Midbrain (tissue), 1 donor: Measurements from ENCODE around the gene PSMB11.
"Not testable (repeated sequence)": the region's sequence is repeated elsewhere in the genome, so short reads cannot be mapped to it uniquely, and the experiment has no call there.

Experiments
- DNase-seq: peaks from one replicate; lab custom pipeline; 2025; lab: John Stamatoyannopoulos, UW

Gene PSMB11

DNA sequence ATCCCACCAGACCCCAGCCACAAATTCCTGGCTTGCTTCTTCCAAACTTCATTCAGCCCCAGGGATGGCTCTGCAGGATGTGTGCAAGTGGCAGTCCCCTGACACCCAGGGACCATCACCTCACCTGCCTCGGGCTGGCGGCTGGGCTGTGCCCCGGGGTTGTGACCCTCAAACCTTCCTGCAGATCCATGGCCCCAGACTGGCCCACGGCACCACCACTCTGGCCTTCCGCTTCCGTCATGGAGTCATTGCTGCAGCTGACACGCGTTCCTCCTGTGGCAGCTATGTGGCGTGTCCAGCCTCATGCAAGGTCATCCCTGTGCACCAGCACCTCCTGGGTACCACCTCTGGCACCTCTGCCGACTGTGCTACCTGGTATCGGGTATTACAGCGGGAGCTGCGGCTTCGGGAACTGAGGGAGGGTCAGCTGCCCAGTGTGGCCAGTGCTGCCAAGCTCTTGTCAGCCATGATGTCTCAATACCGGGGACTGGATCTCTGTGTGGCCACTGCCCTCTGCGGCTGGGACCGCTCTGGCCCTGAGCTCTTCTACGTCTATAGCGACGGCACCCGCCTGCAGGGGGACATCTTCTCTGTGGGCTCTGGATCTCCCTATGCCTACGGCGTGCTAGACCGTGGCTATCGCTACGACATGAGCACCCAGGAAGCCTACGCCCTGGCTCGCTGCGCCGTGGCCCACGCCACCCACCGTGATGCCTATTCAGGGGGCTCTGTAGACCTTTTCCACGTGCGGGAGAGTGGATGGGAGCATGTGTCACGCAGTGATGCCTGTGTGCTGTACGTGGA is at the start of gene PSMB11:
PSMB11 (plus strand) TSS at position 51 of the 804 bp plus-strand sequence; CDS start at position 65, 14 bp downstream.
- no peak for DNase-seq

DNA sequence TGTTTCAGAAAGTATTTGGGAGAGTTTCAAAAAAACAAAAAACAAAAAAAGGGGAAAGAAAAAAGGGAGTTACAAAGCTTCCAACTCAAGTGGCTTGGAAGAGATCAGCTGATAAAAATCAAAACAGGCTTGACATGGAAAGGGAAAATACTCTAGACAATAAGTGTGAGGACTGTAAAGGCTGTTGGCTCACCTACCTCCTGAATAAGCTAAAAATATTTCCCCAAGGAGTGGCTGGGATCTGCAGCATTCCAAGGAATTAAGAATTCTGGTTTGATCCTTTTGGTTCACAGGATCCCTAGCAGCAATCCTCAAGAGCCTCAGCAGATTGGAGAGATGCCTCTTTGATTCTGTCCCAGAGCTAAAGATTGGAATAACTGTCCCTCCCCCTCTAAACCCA is 48.5 kb upstream of the PSMB11 start:
- no peak for DNase-seq

GRCh38 chr14:22994762-22995275 is 47.2 kb upstream of the PSMB11 start:
- peak; percentile 27 for DNase-seq

- no peak for DNase-seq
Observed at GRCh38 chr14:22995889-22996625, 46.0 kb upstream of the PSMB11 start.

DNA sequence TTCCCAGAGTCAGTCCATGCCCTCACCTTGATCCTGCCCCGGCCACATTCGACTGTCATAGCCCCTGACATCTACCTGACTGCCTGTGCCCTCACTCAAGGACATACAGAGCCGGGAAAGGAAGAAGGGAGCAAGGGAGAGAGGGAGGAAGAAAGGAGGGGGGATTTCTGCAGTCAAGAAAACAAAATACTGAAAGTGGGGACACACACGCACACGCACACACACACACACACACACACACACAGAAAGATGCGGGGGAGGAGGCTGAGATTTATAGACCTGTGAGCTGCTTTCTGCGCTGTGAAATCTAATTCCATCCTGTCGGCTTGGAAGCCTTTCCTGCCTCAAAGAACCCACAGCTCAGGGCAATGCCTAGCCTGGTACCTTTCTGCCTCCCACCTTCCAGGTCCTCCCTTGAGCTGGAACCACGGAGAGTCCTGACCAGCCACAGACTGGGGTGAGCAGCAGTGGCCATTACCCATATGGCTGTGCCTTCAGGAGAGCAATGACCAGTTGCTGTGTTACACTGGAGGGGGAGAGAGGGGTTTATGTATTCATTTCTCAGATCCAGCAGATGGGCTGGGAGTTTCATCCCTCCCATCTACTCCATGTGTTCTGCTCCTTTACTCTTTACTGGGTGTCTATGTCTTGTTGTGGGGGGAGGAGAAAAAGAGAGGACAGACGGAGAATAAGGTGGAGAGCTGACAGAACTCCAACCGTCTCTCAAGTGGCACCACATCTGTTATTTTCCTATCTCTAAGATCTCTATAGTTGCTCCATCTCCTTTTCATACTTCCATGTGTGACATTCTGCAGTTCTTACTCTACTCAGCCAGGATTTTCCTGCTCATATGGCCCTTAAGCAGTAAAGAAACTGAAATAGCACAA is 45.0 kb upstream of the PSMB11 start:
- DNase-seq: no peak

DNA sequence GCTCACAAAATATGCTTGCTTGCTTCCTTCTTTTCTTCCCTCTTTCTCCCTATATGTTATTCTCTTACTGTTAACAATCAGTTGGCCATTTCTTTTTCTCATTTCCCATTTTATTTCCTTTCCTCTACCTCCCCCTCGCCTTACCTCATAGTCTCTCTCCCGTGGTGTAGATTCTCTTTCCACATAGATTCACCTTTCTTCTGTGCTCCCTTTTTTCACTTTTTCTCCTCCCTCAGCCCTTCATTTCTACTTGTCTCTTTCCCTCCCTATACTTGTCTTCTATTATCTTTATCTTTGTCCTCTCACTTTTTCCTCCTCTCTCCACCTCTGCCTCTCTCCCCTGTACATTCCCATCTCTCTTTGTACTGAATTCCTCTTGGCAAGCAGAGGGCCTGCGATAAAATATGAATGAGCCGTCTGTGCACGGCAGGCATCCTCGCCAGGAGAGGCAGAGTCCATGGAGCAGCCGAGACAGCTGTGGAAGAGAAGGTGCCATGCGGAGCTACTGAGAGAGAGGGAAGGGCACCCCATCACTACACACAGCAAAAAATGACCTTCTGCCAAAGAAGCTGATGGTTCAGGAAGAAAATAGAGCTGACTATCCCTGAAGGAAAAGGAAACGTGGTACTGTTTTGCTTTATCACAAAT is 44.2 kb upstream of the PSMB11 start:
- no peak for DNase-seq

- no peak for DNase-seq
Observed at GRCh38 chr14:22998329-22999012, 43.5 kb upstream of the PSMB11 start.

GRCh38 chr14:23000860-23001259 is 41.2 kb upstream of the PSMB11 start:
- no peak for DNase-seq

- no peak for DNase-seq
Observed at GRCh38 chr14:23002592-23002991, 39.4 kb upstream of the PSMB11 start.

DNA sequence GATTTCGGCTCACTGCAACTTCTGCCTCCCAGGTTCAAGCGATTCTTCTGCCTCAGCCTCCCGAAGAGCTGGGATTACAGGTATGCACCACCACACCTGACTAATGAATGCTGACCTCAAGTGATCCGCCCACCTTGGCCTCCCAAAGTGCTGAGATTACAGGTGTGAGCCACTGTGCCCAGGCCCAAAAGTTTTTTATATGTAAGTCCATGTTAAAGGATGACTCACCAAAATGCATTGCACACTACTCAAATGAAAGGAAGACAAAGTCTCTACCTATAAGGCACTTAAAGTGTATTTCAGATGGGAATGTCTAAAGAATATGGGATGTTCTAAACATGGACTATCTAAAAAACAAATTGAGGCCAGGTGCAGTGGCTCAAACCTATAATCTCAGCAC is 37.7 kb upstream of the PSMB11 start:
- DNase-seq: not testable (repeated sequence)

DNA sequence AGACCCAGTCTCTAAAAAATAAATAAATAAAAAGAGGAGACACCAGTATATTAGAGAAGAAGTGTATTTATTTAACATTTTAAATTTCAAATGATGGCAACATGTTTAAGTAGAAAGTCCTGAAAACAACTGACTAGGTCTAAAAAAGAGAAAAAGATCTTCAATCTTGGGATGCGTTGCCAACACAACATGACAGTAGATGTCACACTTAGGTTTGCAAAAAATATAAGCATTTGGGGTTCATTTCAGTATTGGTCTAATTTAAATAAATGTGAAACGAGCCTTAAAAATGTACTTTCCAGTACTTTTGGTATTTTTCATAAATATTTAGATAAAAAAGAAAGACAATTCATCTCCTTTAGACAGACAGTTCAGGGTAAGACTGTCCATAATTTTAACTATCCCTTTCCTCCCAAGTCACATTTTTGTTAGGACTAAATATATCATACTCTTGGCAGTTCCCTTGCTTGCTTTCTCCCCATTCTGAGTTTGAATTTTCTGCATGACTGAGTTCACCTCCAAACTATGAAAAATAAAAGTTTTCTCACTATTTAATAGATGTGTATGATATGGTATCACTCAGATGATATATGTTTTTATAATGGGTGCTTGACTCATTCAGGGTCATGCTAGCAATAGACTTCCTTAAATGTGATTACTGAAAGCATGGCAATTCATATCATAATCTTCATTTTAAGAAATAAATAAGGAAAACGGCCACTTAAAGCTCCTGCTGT is 36.4 kb upstream of the PSMB11 start:
- DNase-seq: no peak

DNA sequence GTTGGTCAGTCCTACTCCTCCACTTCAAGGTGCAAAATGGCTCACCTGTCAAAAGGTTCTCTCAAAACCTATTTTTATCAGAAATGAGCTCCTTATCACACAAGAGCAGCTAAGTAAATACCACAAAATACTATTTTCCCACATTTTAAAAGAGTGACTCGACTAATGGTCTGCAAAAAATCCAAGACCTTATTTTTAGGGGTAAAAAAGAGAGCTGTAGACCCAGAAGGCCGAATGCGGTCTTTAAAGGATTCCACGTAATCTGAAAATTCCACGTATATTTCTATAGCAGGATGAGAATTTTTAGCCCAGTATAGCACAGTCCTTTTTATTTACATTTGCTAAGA is 35.9 kb upstream of the PSMB11 start:
- DNase-seq: no peak

- peak; percentile 99 for DNase-seq
Observed at GRCh38 chr14:23006544-23007419, 35.2 kb upstream of the PSMB11 start.

DNA sequence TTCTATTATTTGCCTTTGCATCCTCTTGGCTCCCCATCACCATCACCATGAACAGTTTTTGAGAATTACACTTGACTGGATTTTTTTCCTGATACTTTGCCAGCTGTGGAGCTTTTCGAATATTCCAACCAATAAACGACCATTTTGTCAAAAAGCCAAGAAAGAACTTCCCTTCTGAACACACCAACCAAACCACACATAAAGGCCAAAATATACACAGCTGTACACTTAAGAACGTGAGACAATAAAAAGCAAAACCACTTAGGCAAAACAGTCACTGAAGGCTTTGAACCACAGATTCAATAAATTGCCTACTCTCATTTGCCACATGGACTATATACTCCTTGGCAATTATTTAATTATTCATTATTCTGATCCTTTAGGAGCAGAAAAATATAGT is 33.2 kb upstream of the PSMB11 start:
- DNase-seq: no peak

DNA sequence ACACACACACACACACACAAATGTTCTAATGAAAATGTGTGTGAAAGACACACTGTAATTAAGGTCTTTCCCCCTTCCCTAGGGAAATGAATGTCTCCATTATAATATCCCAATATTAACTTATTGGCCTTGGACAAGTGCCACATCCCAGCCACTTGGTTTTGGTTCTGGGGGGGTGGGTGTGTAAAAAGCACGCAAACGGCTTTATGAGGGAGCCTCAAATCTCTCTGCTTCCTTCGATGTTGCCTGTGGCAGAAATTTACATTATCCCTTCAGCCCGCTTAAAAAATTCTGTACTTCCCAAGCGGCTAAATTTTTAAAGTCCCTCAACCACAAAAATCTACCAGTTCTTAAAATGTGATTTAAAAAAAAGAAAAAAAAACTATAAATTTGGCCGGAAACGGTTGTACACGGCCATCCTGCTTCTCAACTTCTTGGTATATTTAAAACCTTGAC is 32.5 kb upstream of the PSMB11 start:
- DNase-seq: no peak

DNA sequence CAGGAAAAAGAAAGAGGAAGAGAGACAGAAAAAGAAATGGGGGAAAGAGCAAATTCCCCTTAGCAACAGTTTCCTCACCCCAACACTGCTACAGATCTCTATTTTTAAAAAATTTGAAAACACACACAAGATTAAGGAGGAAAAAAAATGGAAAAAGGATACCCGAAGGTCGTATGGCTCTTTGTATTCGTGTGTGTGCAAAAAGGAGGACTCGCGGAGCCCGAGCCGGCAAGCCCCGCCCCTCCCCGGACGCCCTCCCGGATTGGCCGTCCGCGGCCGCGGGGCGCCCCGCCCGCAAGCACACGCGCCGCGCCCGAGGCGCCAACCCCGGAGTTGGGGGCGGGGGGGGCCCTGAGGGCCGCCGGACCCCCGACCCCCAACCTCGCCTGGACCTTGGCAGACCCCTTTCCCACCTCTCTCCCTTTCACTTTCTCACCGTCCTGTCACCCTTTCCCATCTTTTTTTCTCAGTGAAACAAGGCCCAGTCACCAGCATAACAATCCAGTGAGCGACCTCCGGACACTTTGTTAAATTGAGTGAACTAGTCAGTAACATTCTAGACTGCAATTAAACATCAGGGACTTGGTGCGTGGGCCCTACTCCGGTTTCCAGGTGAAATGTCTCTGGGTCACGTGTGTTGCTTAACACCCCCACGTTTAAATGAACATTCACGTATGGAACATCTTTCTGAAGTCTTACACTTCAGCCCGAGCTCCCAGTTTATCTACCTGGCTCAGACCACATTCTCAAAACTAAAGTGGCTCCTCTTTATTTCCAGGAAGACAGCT is 31.9 kb upstream of the PSMB11 start, which contains the start of gene C14orf93:
C14orf93 (minus strand) TSS at position 205 of the 788 bp plus-strand sequence. CDS start 11,120 bp downstream, outside the sequence.
- DNase-seq: peak; percentile 62

DNA sequence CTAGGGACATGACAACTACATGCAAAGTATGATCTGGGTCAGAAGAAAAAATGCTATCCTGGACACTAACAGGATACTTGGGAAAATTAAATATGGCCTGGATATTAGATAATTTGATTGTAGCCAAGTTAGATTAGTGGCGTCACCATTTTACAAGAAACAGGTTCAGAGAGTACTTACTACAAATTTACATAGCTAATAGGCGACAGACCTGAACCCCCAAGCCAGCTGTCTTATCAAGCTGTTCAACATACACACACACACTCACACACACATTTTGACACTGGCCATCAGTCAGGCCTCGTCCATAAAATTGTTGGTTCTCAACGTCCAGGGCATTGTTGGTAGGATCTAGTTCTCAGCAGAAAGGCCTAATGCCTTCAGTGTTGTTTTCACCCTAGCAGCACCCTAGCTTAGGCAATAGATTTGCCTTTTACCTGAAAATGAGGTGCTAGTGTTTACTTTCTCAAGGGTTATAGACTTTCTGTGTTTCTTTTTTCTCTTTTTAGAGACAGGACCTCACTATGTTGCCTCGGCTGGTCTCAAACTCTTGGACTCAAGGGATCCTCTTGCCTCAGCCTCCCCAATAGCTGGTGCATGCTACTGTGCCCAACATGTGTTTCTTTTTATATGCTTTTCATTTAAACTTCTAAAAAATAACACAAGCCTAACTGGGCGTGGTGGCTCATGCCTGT is 28.8 kb upstream of the PSMB11 start:
- no peak for DNase-seq

DNA sequence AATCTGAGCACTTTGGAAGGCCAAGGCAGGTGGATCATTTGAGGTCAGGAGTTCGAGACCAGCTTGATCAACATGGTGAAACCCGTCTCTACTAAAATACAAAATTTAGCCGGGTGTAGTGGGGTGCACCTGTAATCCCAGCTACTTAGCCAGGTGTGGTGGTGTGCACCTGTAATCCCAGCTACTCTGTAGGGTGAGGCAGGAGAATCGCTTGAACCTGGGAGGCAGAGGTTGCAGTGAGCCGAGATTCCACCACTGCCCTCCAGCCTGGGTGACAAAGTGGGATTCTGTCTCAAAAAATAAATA is 28.3 kb upstream of the PSMB11 start:
- DNase-seq: not testable (repeated sequence)
